CD4-positive, CD25-positive, alpha-beta regulatory T cell (primary cell): ENCODE data around the gene APOBEC3H. TPM values are rescaled to one million over a fixed set of nuclear protein-coding genes. Genes with fewer than 3 reads are reported as not detected.
"Not testable (repeated sequence)": the region's sequence is repeated elsewhere in the genome, so short reads cannot be mapped to it uniquely, and the experiment has no call there.

Experiments
- ATAC-seq, 2 donors: fragments of 150-1000 bp; cut with Tn5 transposase; one replicate each; pipeline ENCODE4 v1.10.0; 2021; ENCODE audit warnings: low read depth in 2 of 2, moderate number of reproducible peaks in 2 of 2, moderate library complexity in 1 of 2
- DNase-seq, 3 donors: peaks; one replicate each; pipeline versions ENCODE4 v3.0.0 to v3.0.0-alpha.2; 2012 to 2022; ENCODE audit warnings: mixed read lengths in 1 of 3
- H3K27ac ChIP-seq: one replicate; pipeline ENCODE4 v1.7.0; 2013; ENCODE audit warnings: mild to moderate bottlenecking, low read length; ENCODE audit not compliant: insufficient read depth, poor library complexity, severe bottlenecking
- H3K27me3 ChIP-seq: one replicate; pipeline ENCODE4 v1.7.0; 2013; ENCODE audit warnings: low read length; ENCODE audit not compliant: control insufficient read depth, insufficient read depth
- H3K36me3 ChIP-seq: one replicate; pipeline ENCODE4 v1.7.0; 2013; ENCODE audit warnings: mild to moderate bottlenecking, low read length, moderate library complexity; ENCODE audit not compliant: control insufficient read depth, insufficient read depth
- H3K4me1 ChIP-seq: 2 replicates; pipeline ENCODE4 v1.7.0; 2013; ENCODE audit warnings: mild to moderate bottlenecking, low read length; ENCODE audit not compliant: insufficient read depth, control insufficient read depth, poor library complexity, severe bottlenecking
- H3K4me3 ChIP-seq: one replicate; pipeline ENCODE4 v1.7.0; 2013; ENCODE audit warnings: low read depth, mild to moderate bottlenecking, low read length, moderate library complexity
- H3K9me3 ChIP-seq, 2 experiments: 1 replicate in 1 of 2; 2 replicates in 1 of 2; pipeline ENCODE4 v1.7.0; 2013; ENCODE audit warnings: low read length in 2 of 2, mild to moderate bottlenecking in 1 of 2, moderate library complexity in 1 of 2; ENCODE audit not compliant: control insufficient read depth in 2 of 2
- H3K27ac Mint-ChIP-seq, 3 donors: one replicate each; pipeline ENCODE4 v1.8.0; 2020 to 2022; ENCODE audit warnings: mild to moderate bottlenecking in 3 of 3, mixed read lengths in 3 of 3, moderate library complexity in 2 of 3
- H3K27me3 Mint-ChIP-seq: one replicate; pipeline ENCODE4 v1.8.0; 2022; ENCODE audit warnings: mild to moderate bottlenecking, mixed read lengths
- H3K36me3 Mint-ChIP-seq: one replicate; pipeline ENCODE4 v1.8.0; 2020; ENCODE audit warnings: mixed read lengths
- H3K4me1 Mint-ChIP-seq, 4 donors: one replicate each; pipeline ENCODE4 v1.8.0; 2020 to 2022; ENCODE audit warnings: mixed read lengths in 4 of 4, mild to moderate bottlenecking in 1 of 4
- H3K4me3 Mint-ChIP-seq, 4 donors: one replicate each; pipeline ENCODE4 v1.8.0; 2020 to 2022; ENCODE audit warnings: mild to moderate bottlenecking in 4 of 4, mixed read lengths in 4 of 4, moderate library complexity in 3 of 4
- H3K9me3 Mint-ChIP-seq, 7 donors: one replicate each; pipeline ENCODE4 v1.8.0; 2020 to 2022; ENCODE audit warnings: mixed read lengths in 7 of 7, mild to moderate bottlenecking in 3 of 7, moderate library complexity in 2 of 7
- polyA plus RNA-seq, 4 donors: library from polyadenylated mRNA; unstranded; fragments of 300-500 nt; fragmentation: Illumina TruSeq; gene quantifications; one replicate each; pipeline ENCODE4 v1.2.3, GENCODE V29; 2021
- total RNA-seq: library from RNA; stranded (reverse); gene quantifications from one replicate; pipeline ENCODE4 v1.2.3, GENCODE V29; 2022

Gene APOBEC3H
- total and polyA plus RNA-seq, 5 donors from 2014 or later = 1.7 to 7.8 (median 2.6) TPM

DNA sequence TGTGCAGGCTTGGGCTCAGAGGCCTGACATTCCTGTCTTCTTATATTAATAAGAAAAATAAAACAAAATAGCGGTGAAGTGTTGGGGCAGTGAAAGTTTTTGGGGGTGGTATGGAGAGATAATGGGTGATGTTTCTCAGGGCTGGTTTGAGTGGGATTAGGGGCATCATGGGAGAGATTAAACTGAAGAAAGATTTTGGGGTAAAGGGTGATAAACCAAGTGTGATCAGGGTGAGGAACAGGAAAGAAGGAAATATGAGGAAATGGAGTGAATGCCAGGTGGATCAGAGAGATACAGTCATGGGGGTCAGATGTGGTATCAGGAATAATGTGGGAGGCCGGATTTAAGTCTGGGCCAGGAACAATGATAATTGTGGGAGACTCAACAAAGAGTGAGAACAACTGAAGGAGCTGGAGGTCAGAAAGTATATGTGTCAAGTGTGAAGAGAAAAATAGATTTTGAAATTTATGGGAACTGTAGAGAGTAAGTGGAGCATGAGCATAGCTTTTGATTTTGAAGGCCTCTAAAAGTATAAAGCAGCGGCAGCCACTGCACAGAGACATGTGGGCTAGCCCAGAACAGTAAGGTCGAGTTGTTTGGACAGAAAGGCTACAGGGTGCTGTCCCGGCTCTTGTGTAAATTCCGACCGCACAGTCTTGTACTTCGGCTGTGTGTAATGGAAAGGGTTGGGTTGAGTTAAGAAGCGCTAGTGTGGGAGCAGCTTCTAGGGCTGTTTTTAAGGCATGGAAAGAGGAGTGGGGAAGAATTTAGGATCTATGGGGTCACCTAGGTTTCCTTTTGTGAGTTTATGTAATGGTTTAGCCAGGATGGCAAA is 30.4 kb upstream of the APOBEC3H start:
- not testable (repeated sequence) for DNase-seq, H3K36me3 ChIP-seq, H3K4me3 Mint-ChIP-seq, H3K36me3 Mint-ChIP-seq, H3K9me3 Mint-ChIP-seq, H3K27ac Mint-ChIP-seq, H3K4me3 ChIP-seq, ATAC-seq, H3K4me1 ChIP-seq, H3K4me1 Mint-ChIP-seq, H3K27me3 ChIP-seq, H3K27ac ChIP-seq, H3K9me3 ChIP-seq, H3K27me3 Mint-ChIP-seq

DNA sequence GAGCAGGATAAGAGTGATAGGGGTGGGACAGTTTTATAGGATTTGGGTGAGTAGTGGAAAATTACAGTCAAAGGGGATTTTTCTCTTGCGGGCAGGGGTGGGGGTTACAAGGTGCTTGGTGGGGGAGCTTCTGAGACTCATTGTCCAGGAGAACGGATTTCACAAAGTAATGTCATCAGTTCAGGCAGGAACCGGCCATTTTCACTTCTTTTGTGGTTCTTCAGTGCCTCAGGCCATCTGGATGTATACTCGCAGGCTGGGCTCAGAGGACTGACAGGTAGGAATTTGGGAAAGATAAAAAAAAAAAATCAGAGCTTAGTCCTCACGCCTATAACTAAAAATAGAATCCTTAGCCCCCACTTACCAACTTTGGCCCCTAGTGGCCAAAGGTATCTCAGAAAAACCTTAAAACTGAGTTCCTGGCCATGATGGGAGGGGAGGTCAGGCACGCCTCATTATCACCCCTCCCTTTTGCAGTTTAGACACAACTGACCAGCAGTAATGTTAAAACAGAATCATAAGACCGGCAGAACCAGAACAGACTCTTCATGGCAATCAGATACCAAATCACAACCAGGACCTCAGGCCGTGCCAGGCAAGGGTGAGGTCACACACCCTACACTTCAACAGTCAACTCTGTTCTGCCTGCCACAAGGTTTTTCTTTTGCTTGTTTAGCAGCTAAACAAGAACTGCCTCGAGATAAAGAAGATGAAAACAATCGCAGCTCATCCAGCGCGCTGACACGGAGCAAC is 28.8 kb upstream of the APOBEC3H start:
- no peak overlapping the region for H3K4me3 ChIP-seq
- no peaks in the 10 kb centered on the region for H3K9me3 Mint-ChIP-seq
- no peaks in the 10 kb centered on the region for H3K36me3 ChIP-seq
- H3K27me3 ChIP-seq = no peaks in the 10 kb centered on the region
- H3K4me1 Mint-ChIP-seq = peaks cover 0 to 5% (median 3%) of the 10 kb centered on the region in 4 donors
- no peak for ATAC-seq
- H3K27me3 Mint-ChIP-seq = no peaks in the 10 kb centered on the region
- peaks cover 7% of the 10 kb centered on the region for H3K4me1 ChIP-seq
- no peak overlapping the region for H3K27ac ChIP-seq
- no peaks in the 10 kb centered on the region for H3K36me3 Mint-ChIP-seq
- H3K27ac Mint-ChIP-seq = peak overlapping the region in 1 of 3 donors; percentile 22
- H3K4me3 Mint-ChIP-seq = no peak overlapping the region
- DNase-seq = no peak
- no peaks in the 10 kb centered on the region for H3K9me3 ChIP-seq

DNA sequence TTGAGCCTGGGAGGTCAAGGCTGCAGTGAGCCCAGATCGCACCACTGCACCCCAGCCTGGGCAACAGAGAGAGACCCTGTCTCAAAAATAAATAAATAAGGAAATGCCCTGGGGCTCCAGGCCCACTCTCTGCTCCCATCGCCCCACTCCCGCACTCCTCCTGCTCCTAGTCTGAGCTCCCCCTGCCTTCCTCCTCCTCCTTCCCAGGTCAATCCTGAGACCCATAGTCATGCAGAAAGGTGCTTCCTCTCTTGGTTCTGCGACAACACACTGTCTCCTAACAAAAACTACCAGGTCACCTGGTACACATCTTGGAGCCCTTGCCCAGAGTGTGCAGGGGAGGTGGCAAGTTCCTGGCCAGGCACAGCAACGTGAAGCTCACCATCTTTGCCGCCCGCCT is 26.9 kb upstream of the APOBEC3H start:
- Mint-ChIP-seq H3K4me1 (peaks cover 0 to 15% (median 6%) of the 10 kb centered on the region in 4 donors), H3K27me3 (no peaks in the 10 kb centered on the region), H3K4me3 (no peak overlapping the region), H3K36me3 (no peaks in the 10 kb centered on the region), H3K9me3 (no peaks in the 10 kb centered on the region), H3K27ac (no peak overlapping the region)
- Histone ChIP-seq H3K4me3 (no peak overlapping the region), H3K27me3 (no peaks in the 10 kb centered on the region), H3K36me3 (no peaks in the 10 kb centered on the region), H3K4me1 (peaks cover 7% of the 10 kb centered on the region), H3K27ac (no peak overlapping the region), H3K9me3 (no peaks in the 10 kb centered on the region)
- no peak for ATAC-seq
- DNase-seq = no peak

DNA sequence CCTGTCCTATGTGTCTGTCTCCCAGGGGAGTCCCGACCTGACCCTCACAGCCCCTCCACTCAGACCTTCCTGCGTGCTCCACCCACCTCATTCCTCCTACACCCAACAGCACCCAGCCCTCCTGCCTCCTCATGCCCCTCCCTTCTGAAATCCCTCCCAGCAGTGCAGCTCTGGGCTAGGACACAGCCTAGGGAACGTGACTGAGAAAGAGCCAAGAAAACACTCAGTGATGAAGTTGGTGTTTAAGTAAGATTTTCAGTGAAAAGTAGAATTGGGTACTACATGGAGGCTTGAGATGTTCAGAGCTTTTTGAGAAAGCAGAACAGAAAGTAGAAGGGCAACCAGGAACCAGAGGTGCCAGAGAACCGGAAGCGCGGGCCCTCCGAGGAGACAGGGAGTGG is 24.5 kb upstream of the APOBEC3H start:
- peaks cover 0 to 21% (median 12%) of the 10 kb centered on the region in 4 donors for H3K4me1 Mint-ChIP-seq
- not testable (repeated sequence) for H3K27ac ChIP-seq, H3K9me3 Mint-ChIP-seq, H3K36me3 ChIP-seq, H3K4me3 ChIP-seq, ATAC-seq, H3K36me3 Mint-ChIP-seq, H3K27ac Mint-ChIP-seq, H3K4me3 Mint-ChIP-seq, H3K27me3 ChIP-seq, H3K9me3 ChIP-seq, H3K27me3 Mint-ChIP-seq, DNase-seq, H3K4me1 ChIP-seq

DNA sequence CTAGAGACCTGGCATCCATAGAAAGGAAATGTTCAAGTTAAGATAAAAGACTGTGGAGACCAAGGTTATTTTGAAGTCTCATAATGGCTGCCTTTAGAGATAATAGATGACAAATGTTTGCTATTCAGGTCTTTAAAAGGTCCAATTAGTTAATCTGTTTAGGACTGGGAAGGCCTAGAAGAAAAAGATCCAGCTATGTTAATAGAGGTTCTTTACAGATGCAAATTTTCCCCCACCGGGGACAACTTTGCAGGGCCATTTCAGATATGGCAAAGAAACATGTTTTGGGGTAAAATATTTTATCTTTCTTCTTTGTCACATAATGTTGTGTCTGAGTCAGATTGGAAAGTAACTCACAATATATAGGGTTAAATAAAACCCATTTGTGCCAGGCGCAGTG is 23.1 kb upstream of the APOBEC3H start:
- H3K27me3 ChIP-seq = no peaks in the 10 kb centered on the region
- Mint-ChIP-seq H3K27me3 (no peaks in the 10 kb centered on the region), H3K9me3 (no peaks in the 10 kb centered on the region), H3K27ac (peak overlapping the region in 2 of 3 donors; percentile 59 to 63), H3K4me3 (peak overlapping the region in 1 of 4 donors; percentile 38), H3K4me1 (peaks cover 0 to 35% (median 19%) of the 10 kb centered on the region in 4 donors), H3K36me3 (no peaks in the 10 kb centered on the region)
- no peak overlapping the region for H3K4me3 ChIP-seq
- H3K27ac ChIP-seq = no peak overlapping the region
- ATAC-seq = no peak
- H3K9me3 ChIP-seq = no peaks in the 10 kb centered on the region
- DNase-seq = no peak
- H3K36me3 ChIP-seq = no peaks in the 10 kb centered on the region
- H3K4me1 ChIP-seq = peaks cover 18% of the 10 kb centered on the region

DNA sequence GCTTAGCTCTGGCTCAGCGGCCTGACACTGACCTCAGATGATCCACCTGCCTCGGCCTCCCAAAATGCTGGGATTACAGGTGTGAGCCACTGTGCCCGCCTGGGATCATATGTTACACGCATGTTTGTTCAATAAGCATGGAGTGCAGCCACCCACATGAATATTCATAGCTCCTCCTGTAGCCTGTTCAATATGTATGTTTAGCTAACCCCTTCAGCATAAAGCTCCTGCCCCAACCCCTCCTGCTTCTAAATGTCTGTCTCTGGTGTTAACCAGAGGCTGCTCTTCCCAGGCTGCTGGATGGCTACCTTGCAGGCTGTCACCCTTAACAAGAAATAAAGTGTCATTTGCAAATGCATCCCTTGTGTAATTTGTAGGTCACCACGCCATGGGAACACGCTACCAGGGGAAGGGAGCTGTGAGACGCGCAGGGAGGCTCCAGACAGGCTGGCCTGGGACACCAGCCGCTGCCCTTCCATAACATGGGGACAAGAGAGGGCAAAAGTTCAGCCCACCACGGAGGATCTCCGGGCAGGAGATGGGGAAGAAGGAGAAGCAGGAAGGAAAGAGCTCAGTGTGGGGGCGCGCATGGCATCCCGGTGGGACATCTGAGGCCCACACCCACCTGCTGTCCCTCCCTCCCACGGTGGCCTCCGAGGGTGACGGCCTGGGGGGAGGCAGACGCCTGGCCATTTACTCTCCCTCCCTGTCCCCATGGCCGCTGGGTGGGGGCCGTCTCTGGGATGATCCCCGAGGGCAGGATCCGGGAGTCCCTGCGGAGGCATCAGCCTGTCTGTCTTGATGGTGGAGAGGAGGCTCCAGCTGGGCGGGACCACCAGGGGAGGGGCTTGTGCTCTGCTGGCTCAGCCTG is 20.7 kb upstream of the APOBEC3H start:
- not testable (repeated sequence) for H3K9me3 ChIP-seq, DNase-seq, ATAC-seq, H3K9me3 Mint-ChIP-seq, H3K36me3 ChIP-seq, H3K27me3 Mint-ChIP-seq, H3K27me3 ChIP-seq, H3K4me3 ChIP-seq, H3K36me3 Mint-ChIP-seq
- H3K27ac ChIP-seq = peak overlapping the region; percentile 85
- H3K27ac Mint-ChIP-seq = peak overlapping the region in 2 of 3 donors; percentile 91 to 95
- H3K4me1 Mint-ChIP-seq = peaks cover 0 to 51% (median 25%) of the 10 kb centered on the region in 4 donors
- H3K4me3 Mint-ChIP-seq = peak overlapping the region; percentile 81 to 96 (median 92)
- H3K4me1 ChIP-seq = peaks cover 32% of the 10 kb centered on the region

DNA sequence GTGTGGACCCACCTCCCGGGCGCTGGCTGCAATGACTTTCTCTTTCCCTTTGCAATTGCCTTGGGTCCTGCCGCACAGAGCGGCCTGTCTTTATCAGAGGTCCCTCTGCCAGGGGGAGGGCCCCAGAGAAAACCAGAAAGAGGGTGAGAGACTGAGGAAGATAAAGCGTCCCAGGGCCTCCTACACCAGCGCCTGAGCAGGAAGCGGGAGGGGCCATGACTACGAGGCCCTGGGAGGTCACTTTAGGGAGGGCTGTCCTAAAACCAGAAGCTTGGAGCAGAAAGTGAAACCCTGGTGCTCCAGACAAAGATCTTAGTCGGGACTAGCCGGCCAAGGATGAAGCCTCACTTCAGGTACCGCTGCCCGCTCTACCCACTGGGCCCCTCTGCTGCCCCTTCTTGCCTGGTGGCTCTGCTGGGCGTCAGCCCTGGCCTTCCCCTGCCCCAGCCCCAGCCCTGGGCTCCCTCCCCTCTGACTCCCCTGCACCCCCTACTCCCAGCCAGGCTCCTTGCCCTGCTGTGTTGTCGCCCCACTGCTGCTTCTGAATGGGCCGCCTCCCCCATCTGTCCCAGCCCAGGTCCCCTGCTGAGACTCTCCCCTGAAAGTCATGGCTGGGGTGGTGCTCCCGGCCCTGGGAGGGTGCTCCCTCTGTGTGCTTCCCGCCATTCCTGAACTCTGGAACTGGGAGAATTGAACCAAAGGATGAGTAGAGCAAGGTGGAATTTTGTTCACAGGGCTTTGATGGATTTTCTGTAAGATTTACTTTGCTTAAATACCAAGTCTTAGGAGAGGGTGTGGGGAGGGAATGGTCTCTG is 19.8 kb upstream of the APOBEC3H start, which contains the start of gene APOBEC3G:
APOBEC3G (plus strand) TSS at position 250 of the 815 bp plus-strand sequence; CDS start at position 337, 87 bp downstream.
- H3K27me3 Mint-ChIP-seq, H3K9me3 ChIP-seq, H3K9me3 Mint-ChIP-seq, H3K27me3 ChIP-seq: not testable (repeated sequence)
- peak; percentile 92 to 95 for ATAC-seq
- peak within 1 kb of the TSS; percentile 85 for H3K4me3 ChIP-seq
- DNase-seq = peak; percentile 40 to 79 (median 49)
- peaks cover 13% of the 10 kb centered on the region for H3K36me3 ChIP-seq
- peaks cover 12% of the 10 kb centered on the region for H3K36me3 Mint-ChIP-seq
- H3K4me3 Mint-ChIP-seq = peak within 1 kb of the TSS; percentile 85 to 96 (median 92)
- peaks cover 0 to 58% (median 29%) of the 10 kb centered on the region in 4 donors for H3K4me1 Mint-ChIP-seq
- peak within 1 kb of the TSS; percentile 91 to 96 (median 91) for H3K27ac Mint-ChIP-seq
- peak within 1 kb of the TSS; percentile 85 for H3K27ac ChIP-seq
- peaks cover 32% of the 10 kb centered on the region for H3K4me1 ChIP-seq
